ENCODE data around the gene BTG3. TPM values are rescaled to one million over a fixed set of nuclear protein-coding genes. Genes with fewer than 3 reads are reported as not detected.

BTG3 gene
- total RNA-seq, 4 donors from 2014 or later, result 9.9 to 16.5 (median 14.9) TPM

DNA sequence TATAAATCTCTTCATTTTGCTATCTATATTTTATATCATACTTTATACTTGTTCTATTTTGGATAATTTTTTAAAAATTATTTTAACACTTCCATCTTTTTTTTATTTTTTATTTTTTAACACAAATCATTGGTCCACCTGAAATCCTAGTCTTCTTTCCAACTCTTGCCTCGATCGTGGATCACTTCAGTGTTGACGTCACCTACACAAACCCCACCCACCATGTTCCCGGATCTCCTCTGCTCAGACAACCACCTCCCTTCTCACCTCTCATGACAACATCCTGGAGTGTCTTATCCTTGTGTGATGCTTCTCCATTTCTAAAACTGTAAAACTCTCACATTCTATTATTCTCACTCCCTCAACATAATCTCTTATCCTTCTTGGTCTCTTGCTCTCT, 34.1 kb upstream of the BTG3 start:
- TF ChIP-seq POLR2A (IDR thresholded peaks at IDR 0.05), result no peak
- TF ChIP-seq, protein P1, sequence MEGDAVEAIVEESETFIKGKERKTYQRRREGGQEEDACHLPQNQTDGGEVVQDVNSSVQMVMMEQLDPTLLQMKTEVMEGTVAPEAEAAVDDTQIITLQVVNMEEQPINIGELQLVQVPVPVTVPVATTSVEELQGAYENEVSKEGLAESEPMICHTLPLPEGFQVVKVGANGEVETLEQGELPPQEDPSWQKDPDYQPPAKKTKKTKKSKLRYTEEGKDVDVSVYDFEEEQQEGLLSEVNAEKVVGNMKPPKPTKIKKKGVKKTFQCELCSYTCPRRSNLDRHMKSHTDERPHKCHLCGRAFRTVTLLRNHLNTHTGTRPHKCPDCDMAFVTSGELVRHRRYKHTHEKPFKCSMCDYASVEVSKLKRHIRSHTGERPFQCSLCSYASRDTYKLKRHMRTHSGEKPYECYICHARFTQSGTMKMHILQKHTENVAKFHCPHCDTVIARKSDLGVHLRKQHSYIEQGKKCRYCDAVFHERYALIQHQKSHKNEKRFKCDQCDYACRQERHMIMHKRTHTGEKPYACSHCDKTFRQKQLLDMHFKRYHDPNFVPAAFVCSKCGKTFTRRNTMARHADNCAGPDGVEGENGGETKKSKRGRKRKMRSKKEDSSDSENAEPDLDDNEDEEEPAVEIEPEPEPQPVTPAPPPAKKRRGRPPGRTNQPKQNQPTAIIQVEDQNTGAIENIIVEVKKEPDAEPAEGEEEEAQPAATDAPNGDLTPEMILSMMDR (IDR thresholded peaks at IDR 0.05), result no peak
- Histone ChIP-seq H3K36me3 (no peaks in the 10 kb centered on the region), H3K4me3 (no peak overlapping the region), H3K27ac (no peak overlapping the region), H3K9me3 (no peaks in the 10 kb centered on the region), H3K27me3 (no peaks in the 10 kb centered on the region), H3K4me1 (no peaks in the 10 kb centered on the region)
- DNase-seq, result no peak

DNA sequence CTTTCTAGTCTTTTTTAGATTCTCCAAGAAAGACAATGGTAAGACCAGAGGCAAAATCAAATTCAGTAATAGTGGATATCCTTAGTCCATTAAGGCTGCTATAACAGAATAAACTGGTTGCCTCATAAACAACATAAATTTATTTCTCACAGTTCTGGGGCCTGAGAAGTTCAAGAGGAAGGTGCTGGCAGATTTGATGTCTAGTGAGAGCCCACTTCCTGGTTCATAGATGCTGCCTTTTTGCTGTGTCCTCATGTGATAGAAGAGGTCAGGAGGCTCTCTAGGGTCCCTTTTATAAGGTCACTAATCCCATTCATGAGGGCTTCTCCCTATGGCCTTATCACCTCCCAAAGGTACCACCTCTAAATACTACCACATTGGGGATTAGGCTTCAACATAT, 31.5 kb upstream of the BTG3 start:
- Histone ChIP-seq H3K27me3 (no peaks in the 10 kb centered on the region), H3K27ac (no peak overlapping the region), H3K36me3 (no peaks in the 10 kb centered on the region), H3K4me1 (no peaks in the 10 kb centered on the region), H3K9me3 (no peaks in the 10 kb centered on the region), H3K4me3 (no peak overlapping the region)
- DNase-seq, result no peak
- no peak for TF ChIP-seq POLR2A (IDR thresholded peaks at IDR 0.05)
- TF ChIP-seq, protein P1 (IDR thresholded peaks at IDR 0.05), result no peak

DNA sequence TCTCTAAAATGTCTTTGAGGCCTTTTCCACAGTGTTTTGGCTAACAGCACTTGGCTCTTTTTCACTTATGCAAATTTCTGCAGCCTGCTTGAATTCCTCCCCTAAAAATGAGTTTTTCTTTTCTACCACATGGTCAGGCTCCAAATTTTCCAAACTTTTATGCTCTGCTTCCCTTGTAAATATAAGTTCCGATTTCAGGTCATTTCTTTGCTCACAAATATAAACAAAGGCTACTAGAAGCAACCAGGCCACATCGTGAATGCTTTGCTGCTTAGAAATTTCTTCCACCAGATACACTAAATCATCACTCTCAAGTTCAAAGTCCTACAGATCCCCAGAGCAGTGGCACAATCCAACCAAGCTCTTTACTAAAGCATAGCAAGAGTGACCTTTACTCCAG, 28.1 kb upstream of the BTG3 start:
- DNase-seq, result no peak
- H3K4me3 ChIP-seq, result no peak overlapping the region
- no peaks in the 10 kb centered on the region for H3K4me1 ChIP-seq
- no peaks in the 10 kb centered on the region for H3K27me3 ChIP-seq
- H3K27ac ChIP-seq, result no peak overlapping the region
- no peak for TF ChIP-seq POLR2A (IDR thresholded peaks at IDR 0.05)
- TF ChIP-seq, protein P1 (IDR thresholded peaks at IDR 0.05), result no peak
- no peaks in the 10 kb centered on the region for H3K9me3 ChIP-seq
- H3K36me3 ChIP-seq, result no peaks in the 10 kb centered on the region

DNA sequence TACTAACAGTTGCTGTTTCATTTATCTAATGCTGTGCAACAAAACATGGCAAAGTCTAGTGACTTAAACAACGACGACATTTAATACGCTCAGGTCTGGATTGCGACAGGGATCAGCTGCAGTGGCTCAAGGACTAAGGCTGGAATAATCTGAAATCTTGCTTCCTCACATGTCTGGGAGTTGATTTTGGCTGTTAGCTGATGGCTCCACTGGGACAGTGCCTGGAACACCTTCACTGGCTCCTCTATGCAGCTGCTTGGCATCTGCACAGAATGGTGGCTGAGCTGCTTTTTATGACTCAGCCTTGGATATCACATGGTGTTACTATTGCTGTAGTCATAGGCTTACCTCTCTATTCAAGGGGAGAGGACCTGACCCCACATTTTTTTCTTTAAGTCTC, 24.0 kb upstream of the BTG3 start:
- no peak for TF ChIP-seq POLR2A (IDR thresholded peaks at IDR 0.05)
- TF ChIP-seq, protein P1 (IDR thresholded peaks at IDR 0.05), result no peak
- no peaks in the 10 kb centered on the region for H3K9me3 ChIP-seq
- no peaks in the 10 kb centered on the region for H3K36me3 ChIP-seq
- H3K4me3 ChIP-seq, result no peak overlapping the region
- DNase-seq, result no peak
- H3K27ac ChIP-seq, result no peak overlapping the region
- H3K4me1 ChIP-seq, result no peaks in the 10 kb centered on the region
- H3K27me3 ChIP-seq, result no peaks in the 10 kb centered on the region

DNA sequence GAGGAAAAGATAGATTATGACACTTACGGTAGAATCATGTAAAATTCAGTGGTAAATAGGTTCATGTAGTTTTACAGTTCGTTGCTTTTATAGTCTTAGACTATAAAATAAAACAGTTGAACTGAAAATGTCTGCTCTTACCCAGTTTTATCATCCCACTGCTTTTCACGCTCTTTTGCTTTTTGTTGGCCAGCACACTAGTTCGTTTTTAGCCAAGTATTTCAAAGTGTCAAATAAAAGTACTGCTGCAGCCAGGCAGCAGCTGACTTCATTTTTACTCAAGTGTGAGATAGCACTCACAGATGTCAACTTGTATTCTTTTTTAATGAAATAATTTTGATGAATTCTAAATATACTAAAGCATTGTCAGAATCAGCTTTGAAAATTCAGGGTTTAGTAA, 18.5 kb upstream of the BTG3 start:
- no peaks in the 10 kb centered on the region for H3K4me1 ChIP-seq
- TF ChIP-seq, protein P1 (IDR thresholded peaks at IDR 0.05), result no peak
- TF ChIP-seq POLR2A (IDR thresholded peaks at IDR 0.05), result no peak
- DNase-seq, result no peak
- H3K4me3 ChIP-seq, result no peak overlapping the region
- H3K27me3 ChIP-seq, result no peaks in the 10 kb centered on the region
- H3K9me3 ChIP-seq, result no peaks in the 10 kb centered on the region
- H3K27ac ChIP-seq, result no peak overlapping the region
- no peaks in the 10 kb centered on the region for H3K36me3 ChIP-seq

DNA sequence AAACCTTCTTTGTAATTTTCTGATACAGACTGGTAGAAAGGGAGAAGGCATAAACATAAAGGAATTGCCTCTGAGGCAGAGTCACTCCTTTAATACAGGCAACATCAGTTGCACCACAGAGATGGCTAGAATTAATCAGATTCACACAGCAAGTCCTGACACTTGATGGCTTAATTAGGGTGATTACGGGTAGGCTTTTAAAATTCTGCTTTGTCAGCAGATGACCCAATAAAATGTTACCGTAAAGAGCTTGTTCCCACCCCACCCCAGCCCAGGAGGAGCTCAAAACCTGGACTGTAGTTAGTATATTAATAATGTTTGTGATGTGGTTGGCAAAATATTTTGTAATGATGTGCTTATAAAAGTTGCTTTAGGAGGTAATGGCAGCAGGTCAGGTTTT, 9.3 kb upstream of the BTG3 start:
- Histone ChIP-seq H3K36me3 (no peaks in the 10 kb centered on the region), H3K4me3 (no peak overlapping the region), H3K27me3 (no peaks in the 10 kb centered on the region), H3K27ac (no peak overlapping the region), H3K9me3 (no peaks in the 10 kb centered on the region), H3K4me1 (no peaks in the 10 kb centered on the region)
- DNase-seq, result no peak
- TF ChIP-seq, protein P1 (IDR thresholded peaks at IDR 0.05), result no peak
- TF ChIP-seq POLR2A (IDR thresholded peaks at IDR 0.05), result no peak

Data from Peyer's patch (tissue), 4 donors.